Gastrocnemius medialis (tissue), 4 donors: ENCODE measurements around the gene IL1B. TPM values are rescaled to one million over a fixed set of nuclear protein-coding genes. Genes with fewer than 3 reads are reported as not detected.

Source experiments
- ATAC-seq, 2 donors: fragments of 150-250 bp; one replicate each; pipeline ENCODE4 v1.9.1; 2016
- DNase-seq, 2 donors: peaks; one replicate each; pipeline ENCODE4 v3.0.0-alpha.2; 2019
- H3K27ac ChIP-seq, 4 donors: fragments of 200-600 bp; sonication (generic); 1 replicate in 1 of 4; 2 replicates in 3 of 4; pipeline ENCODE4 v1.5.1; 2016 to 2018; ENCODE audit warnings: mild to moderate bottlenecking in 2 of 4, moderate library complexity in 1 of 4
- H3K27me3 ChIP-seq, 3 donors: fragments of 200-600 bp; sonication (generic) in 2 of 3; 1 replicate in 1 of 3; 2 replicates in 2 of 3; pipeline versions ENCODE4 v1.5.1 to v1.6.0; 2016 to 2019; ENCODE audit warnings: mild to moderate bottlenecking in 1 of 3, moderate library complexity in 1 of 3
- H3K36me3 ChIP-seq, 2 donors: fragments of 200-600 bp; sonication (generic) in 1 of 2; one replicate each; pipeline ENCODE4 v1.5.1; 2017 to 2018
- H3K4me1 ChIP-seq, 2 donors: fragments of 200-600 bp; sonication (generic) in 1 of 2; one replicate each; pipeline ENCODE4 v1.5.1; 2016 to 2017; ENCODE audit warnings: mild to moderate bottlenecking in 2 of 2
- H3K4me3 ChIP-seq, 4 donors: fragments of 200-600 bp; sonication (generic) in 3 of 4; 1 replicate in 1 of 4; 2 replicates in 3 of 4; pipeline ENCODE4 v1.5.1; 2016 to 2019; ENCODE audit warnings: mild to moderate bottlenecking in 2 of 4
- H3K9me3 ChIP-seq, 3 donors: fragments of 200-600 bp; sonication (generic) in 2 of 3; 1 replicate in 1 of 3; 2 replicates in 2 of 3; pipeline ENCODE4 v1.5.1; 2016 to 2019
- CTCF ChIP-seq, 5 experiments: fragments of 450-650 bp in 3 of 5; fragments of 200-600 bp in 2 of 5; sonication (generic) in 2 of 5; IDR thresholded peaks in 4 of 5; conservative IDR thresholded peaks in 1 of 5; 1 replicate in 4 of 5; 2 replicates in 1 of 5; pipeline ENCODE4 v1.5.1; 2016 to 2019; ENCODE audit warnings: antibody characterized with exemption in 5 of 5, mild to moderate bottlenecking in 3 of 5, moderate library complexity in 3 of 5
- POLR2A ChIP-seq, 2 donors: fragments of 450-650 bp; IDR thresholded peaks; one replicate each; pipeline ENCODE4 v1.6.1; 2017; ENCODE audit warnings: antibody characterized with exemption in 2 of 2, mild to moderate bottlenecking in 2 of 2, moderate library complexity in 2 of 2
- in situ Hi-C, 4 donors: fragments of 200-750 bp; cut with MboI; loops; one replicate each; pipeline versions ENCODE4 v1.15.0 to v1.8.0; 2017; ENCODE audit warnings: low sequenced_read_pairs in 4 of 4
- intact Hi-C: fragments of 100-400 bp; cut with DNase I; formaldehyde crosslinking; loops from one replicate; pipeline ENCODE4 v1.15.1; 2023; ENCODE audit warnings: low total_unique reads
- total RNA-seq, 4 donors: library from RNA; depleted of rRNA; stranded (reverse); fragments of >200 nt; gene quantifications; one replicate each; pipeline versions ENCODE4 v1.1.0 to v1.2.3, GENCODE V29; 2016

Gene IL1B
- total RNA-seq, 4 donors from 2014 or later: not detected

- no peaks in the 10 kb centered on the region for H3K36me3 ChIP-seq
- DNase-seq (no peak), ATAC-seq (no peak)
- intact Hi-C loops: no loop called here
- TF ChIP-seq CTCF (IDR thresholded peaks at IDR 0.05 in 4 of 5, conservative IDR thresholded peaks at IDR 0.05 in 1 of 5): no peak
- no peak for TF ChIP-seq POLR2A (IDR thresholded peaks at IDR 0.05)
- H3K4me1 ChIP-seq: peaks cover 2% of the 10 kb centered on the region in 2 donors
- H3K4me3 ChIP-seq: no peak overlapping the region
- in situ Hi-C loops: no loop called here
- H3K9me3 ChIP-seq: no peaks in the 10 kb centered on the region
- no peak overlapping the region for H3K27ac ChIP-seq
- no peaks in the 10 kb centered on the region for H3K27me3 ChIP-seq
Measured at GRCh38 chr2:112807233-112807807, 29.3 kb downstream of the IL1B start.

GRCh38 chr2:112805542-112805941 is 31.0 kb downstream of the IL1B start:
- no peak for ATAC-seq
- no peaks in the 10 kb centered on the region for H3K4me1 ChIP-seq
- H3K27ac ChIP-seq: no peak overlapping the region
- intact Hi-C loops (no loop called here), in situ Hi-C loops (no loop called here)
- H3K36me3 ChIP-seq: no peaks in the 10 kb centered on the region
- TF ChIP-seq CTCF (IDR thresholded peaks at IDR 0.05 in 4 of 5, conservative IDR thresholded peaks at IDR 0.05 in 1 of 5) (no peak), POLR2A (IDR thresholded peaks at IDR 0.05) (no peak)
- H3K4me3 ChIP-seq: no peak overlapping the region
- no peak for DNase-seq
- no peaks in the 10 kb centered on the region for H3K27me3 ChIP-seq
- no peaks in the 10 kb centered on the region for H3K9me3 ChIP-seq

GRCh38 chr2:112803691-112804521 is 32.7 kb downstream of the IL1B start:
- ATAC-seq (no peak), DNase-seq (no peak)
- Histone ChIP-seq H3K36me3 (no peaks in the 10 kb centered on the region), H3K27me3 (no peaks in the 10 kb centered on the region), H3K4me3 (no peak overlapping the region), H3K9me3 (no peaks in the 10 kb centered on the region), H3K27ac (no peak overlapping the region), H3K4me1 (no peaks in the 10 kb centered on the region)
- intact Hi-C loops: no loop called here
- TF ChIP-seq POLR2A (IDR thresholded peaks at IDR 0.05) (no peak), CTCF (IDR thresholded peaks at IDR 0.05 in 4 of 5, conservative IDR thresholded peaks at IDR 0.05 in 1 of 5) (no peak)
- in situ Hi-C loops: no loop called here

- Histone ChIP-seq H3K9me3 (no peaks in the 10 kb centered on the region), H3K27ac (no peak overlapping the region), H3K36me3 (no peaks in the 10 kb centered on the region), H3K4me1 (no peaks in the 10 kb centered on the region), H3K4me3 (no peak overlapping the region), H3K27me3 (no peaks in the 10 kb centered on the region)
- no peak for ATAC-seq
- in situ Hi-C loops (no loop called here), intact Hi-C loops (no loop called here)
- TF ChIP-seq POLR2A (IDR thresholded peaks at IDR 0.05): no peak
- TF ChIP-seq CTCF (IDR thresholded peaks at IDR 0.05 in 4 of 5, conservative IDR thresholded peaks at IDR 0.05 in 1 of 5): no peak
- DNase-seq: no peak
Measured at GRCh38 chr2:112800881-112801583, 35.5 kb downstream of the IL1B start.
